ENCODE measurements around the gene TUBGCP3. TPM values are rescaled to one million over a fixed set of nuclear protein-coding genes. Genes with fewer than 3 reads are reported as not detected.

Gene TUBGCP3
- total RNA-seq, 1 experiment from 2014 or later, result 51.1 TPM

- no TSS peak for BruUV-seq (replicated peaks)
- H3K4me3 ChIP-seq (ENCODE audit: low read depth, low read length), result no peak overlapping the region
- H3K9me3 ChIP-seq, result no peaks in the 10 kb centered on the region
- H3K36me3 Mint-ChIP-seq (ENCODE audit: insufficient read depth, unreplicated experiment), result peaks cover 62% of the 10 kb centered on the region
- H3K36me3 ChIP-seq (ENCODE audit: control insufficient read depth, insufficient read depth, low read length), result peaks cover 4% of the 10 kb centered on the region; the same call in 1 of the 2 replicates
- no peaks in the 10 kb centered on the region for H3K27me3 Mint-ChIP-seq (ENCODE audit: insufficient read depth, unreplicated experiment)
- CTCF ChIA-PET, result no interaction called here
- H3K4me3 Mint-ChIP-seq (ENCODE audit: unreplicated experiment), result no peak overlapping the region
- peaks cover 13% of the 10 kb centered on the region for H3K4me1 ChIP-seq
- TF ChIP-seq, protein P1, sequence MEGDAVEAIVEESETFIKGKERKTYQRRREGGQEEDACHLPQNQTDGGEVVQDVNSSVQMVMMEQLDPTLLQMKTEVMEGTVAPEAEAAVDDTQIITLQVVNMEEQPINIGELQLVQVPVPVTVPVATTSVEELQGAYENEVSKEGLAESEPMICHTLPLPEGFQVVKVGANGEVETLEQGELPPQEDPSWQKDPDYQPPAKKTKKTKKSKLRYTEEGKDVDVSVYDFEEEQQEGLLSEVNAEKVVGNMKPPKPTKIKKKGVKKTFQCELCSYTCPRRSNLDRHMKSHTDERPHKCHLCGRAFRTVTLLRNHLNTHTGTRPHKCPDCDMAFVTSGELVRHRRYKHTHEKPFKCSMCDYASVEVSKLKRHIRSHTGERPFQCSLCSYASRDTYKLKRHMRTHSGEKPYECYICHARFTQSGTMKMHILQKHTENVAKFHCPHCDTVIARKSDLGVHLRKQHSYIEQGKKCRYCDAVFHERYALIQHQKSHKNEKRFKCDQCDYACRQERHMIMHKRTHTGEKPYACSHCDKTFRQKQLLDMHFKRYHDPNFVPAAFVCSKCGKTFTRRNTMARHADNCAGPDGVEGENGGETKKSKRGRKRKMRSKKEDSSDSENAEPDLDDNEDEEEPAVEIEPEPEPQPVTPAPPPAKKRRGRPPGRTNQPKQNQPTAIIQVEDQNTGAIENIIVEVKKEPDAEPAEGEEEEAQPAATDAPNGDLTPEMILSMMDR (IDR thresholded peaks at IDR 0.05; ENCODE audit: insufficient read depth in 1 of 2, low read depth in 1 of 2, low read length in 1 of 2, severe bottlenecking in 1 of 2, unreplicated experiment in 1 of 2), result no peak
- no peak overlapping the region for H3K27ac Mint-ChIP-seq (ENCODE audit: unreplicated experiment)
- H3K9me3 Mint-ChIP-seq (ENCODE audit: unreplicated experiment), result no peaks in the 10 kb centered on the region
- POLR2A ChIA-PET, result no interaction called here
- intact Hi-C loops (cut with micrococcal nuclease; ENCODE audit: unreplicated experiment), result no loop called here
- DNase-seq, result no peak
- no peaks in the 10 kb centered on the region for H3K27me3 ChIP-seq (replicated peaks; ENCODE audit: control insufficient read depth, insufficient read depth, low read length)
- H3K4me1 Mint-ChIP-seq (ENCODE audit: low read depth, unreplicated experiment), result peaks cover 5% of the 10 kb centered on the region
Measured at GRCh38 chr13:112506046-112506445, 81.9 kb downstream of the TUBGCP3 start.

- Mint-ChIP-seq H3K27ac (ENCODE audit: unreplicated experiment) (no peak overlapping the region), H3K27me3 (ENCODE audit: insufficient read depth, unreplicated experiment) (no peaks in the 10 kb centered on the region)
- BruUV-seq (replicated peaks), result no TSS peak
Measured at GRCh38 chr13:112496166-112496565, 91.8 kb downstream of the TUBGCP3 start.

GRCh38 chr13:112495465-112495864, 92.5 kb downstream of the TUBGCP3 start:
- Mint-ChIP-seq H3K27ac (ENCODE audit: unreplicated experiment) (no peak overlapping the region), H3K9me3 (ENCODE audit: unreplicated experiment) (no peaks in the 10 kb centered on the region), H3K36me3 (ENCODE audit: insufficient read depth, unreplicated experiment) (peaks cover 44% of the 10 kb centered on the region), H3K4me1 (ENCODE audit: low read depth, unreplicated experiment) (no peaks in the 10 kb centered on the region), H3K27me3 (ENCODE audit: insufficient read depth, unreplicated experiment) (no peaks in the 10 kb centered on the region), H3K4me3 (ENCODE audit: unreplicated experiment) (no peak overlapping the region)
- POLR2A ChIA-PET, result no interaction called here
- intact Hi-C loops (cut with micrococcal nuclease; ENCODE audit: unreplicated experiment), result no loop called here
- no TSS peak for BruUV-seq (replicated peaks)
- no peaks in the 10 kb centered on the region for H3K4me1 ChIP-seq
- no peak overlapping the region for H3K4me3 ChIP-seq (ENCODE audit: low read depth, low read length)
- H3K9me3 ChIP-seq, result no peaks in the 10 kb centered on the region
- TF ChIP-seq, protein P1 (IDR thresholded peaks at IDR 0.05; ENCODE audit: insufficient read depth in 1 of 2, low read depth in 1 of 2, low read length in 1 of 2, severe bottlenecking in 1 of 2, unreplicated experiment in 1 of 2), result no peak
- DNase-seq, result no peak
- CTCF ChIA-PET, result no interaction called here
- H3K36me3 ChIP-seq (ENCODE audit: control insufficient read depth, insufficient read depth, low read length), result no peaks in the 10 kb centered on the region; the same call in 1 of the 2 replicates
- no peaks in the 10 kb centered on the region for H3K27me3 ChIP-seq (replicated peaks; ENCODE audit: control insufficient read depth, insufficient read depth, low read length)

More at GRCh38 chr13:112496166-112496565, 91.8 kb downstream of the TUBGCP3 start:
- intact Hi-C loops (cut with micrococcal nuclease; ENCODE audit: unreplicated experiment), result no loop called here
- Mint-ChIP-seq H3K36me3 (ENCODE audit: insufficient read depth, unreplicated experiment) (peaks cover 45% of the 10 kb centered on the region), H3K9me3 (ENCODE audit: unreplicated experiment) (no peaks in the 10 kb centered on the region), H3K4me3 (ENCODE audit: unreplicated experiment) (no peak overlapping the region), H3K4me1 (ENCODE audit: low read depth, unreplicated experiment) (no peaks in the 10 kb centered on the region)
- TF ChIP-seq, protein P1 (IDR thresholded peaks at IDR 0.05; ENCODE audit: insufficient read depth in 1 of 2, low read depth in 1 of 2, low read length in 1 of 2, severe bottlenecking in 1 of 2, unreplicated experiment in 1 of 2), result no peak
- ChIA-PET POLR2A (no interaction called here), CTCF (no interaction called here)
- Histone ChIP-seq H3K4me1 (no peaks in the 10 kb centered on the region), H3K4me3 (ENCODE audit: low read depth, low read length) (no peak overlapping the region), H3K27me3 (replicated peaks; ENCODE audit: control insufficient read depth, insufficient read depth, low read length) (no peaks in the 10 kb centered on the region), H3K36me3 (ENCODE audit: control insufficient read depth, insufficient read depth, low read length) (no peaks in the 10 kb centered on the region; the same call in 1 of the 2 replicates), H3K9me3 (no peaks in the 10 kb centered on the region)
- DNase-seq, result no peak

All from Caco-2 (cell line).